BE2C (cell line): ENCODE data around the gene SFMBT2.

Source experiments
- DNase-seq: peaks from one replicate; pipeline ENCODE4 v3.0.0-alpha.2; 2020
- H3K27me3 ChIP-seq: fragments of 250-450 bp; sonication (Bioruptor Pico); 2 replicates; pipeline ENCODE4 v1.5.1; 2020; ENCODE audit warnings: mild to moderate bottlenecking
- H3K36me3 ChIP-seq: fragments of 250-450 bp; sonication (Bioruptor Pico); 2 replicates; pipeline ENCODE4 v1.5.1; 2020; ENCODE audit warnings: mild to moderate bottlenecking
- H3K4me1 ChIP-seq: fragments of 250-450 bp; sonication (Bioruptor Pico); 2 replicates; pipeline ENCODE4 v1.5.1; 2020
- H3K4me3 ChIP-seq: 2 replicates; pipeline ENCODE4 v1.5.1; 2011; ENCODE audit warnings: low read depth, low read length
- H3K9me3 ChIP-seq: fragments of 250-450 bp; sonication (Bioruptor Pico); 2 replicates; pipeline ENCODE4 v1.5.1; 2020
- TF ChIP-seq, protein P1 (sequence below): IDR thresholded peaks from 2 replicates; pipeline ENCODE4 v1.5.1; 2012; ENCODE audit warnings: mild to moderate bottlenecking, low read depth, low read length

The SFMBT2 gene

DNA sequence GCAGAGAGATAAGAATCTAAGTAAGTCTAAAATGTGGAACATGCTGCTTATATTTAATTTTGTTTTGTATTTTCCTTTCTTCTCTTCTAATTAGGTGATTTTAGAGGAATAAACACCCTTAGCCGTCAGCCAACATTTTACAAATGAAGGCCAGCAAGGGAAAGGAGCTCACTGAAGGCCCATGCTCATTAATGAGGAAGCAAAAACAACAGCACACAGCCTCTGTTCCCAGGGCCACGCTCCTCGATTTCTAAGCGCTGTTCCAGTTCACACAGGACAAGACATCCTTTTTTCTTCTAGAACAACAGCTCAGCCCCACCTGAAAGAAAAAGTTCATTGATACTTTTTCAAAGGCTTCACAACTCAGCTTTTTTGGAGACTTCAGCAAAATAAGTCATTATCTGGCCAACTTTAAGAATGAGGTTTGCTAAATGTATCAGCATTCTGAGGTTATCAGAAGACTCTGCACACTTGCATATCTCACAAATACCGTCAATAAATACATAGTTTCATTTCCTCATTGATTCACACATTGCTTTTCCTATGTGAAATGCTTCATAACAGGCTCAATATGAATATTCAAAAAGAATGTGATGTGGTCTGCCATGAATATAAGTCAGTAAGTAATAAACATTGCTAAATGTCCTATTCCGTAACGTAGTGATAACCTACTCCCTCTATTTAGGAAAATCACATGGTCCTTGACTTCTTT, 34.8 kb upstream of the SFMBT2 start:
- H3K4me3 ChIP-seq = no peak overlapping the region
- H3K4me1 ChIP-seq = no peaks in the 10 kb centered on the region
- no peaks in the 10 kb centered on the region for H3K9me3 ChIP-seq
- H3K36me3 ChIP-seq = no peaks in the 10 kb centered on the region
- TF ChIP-seq, protein P1, sequence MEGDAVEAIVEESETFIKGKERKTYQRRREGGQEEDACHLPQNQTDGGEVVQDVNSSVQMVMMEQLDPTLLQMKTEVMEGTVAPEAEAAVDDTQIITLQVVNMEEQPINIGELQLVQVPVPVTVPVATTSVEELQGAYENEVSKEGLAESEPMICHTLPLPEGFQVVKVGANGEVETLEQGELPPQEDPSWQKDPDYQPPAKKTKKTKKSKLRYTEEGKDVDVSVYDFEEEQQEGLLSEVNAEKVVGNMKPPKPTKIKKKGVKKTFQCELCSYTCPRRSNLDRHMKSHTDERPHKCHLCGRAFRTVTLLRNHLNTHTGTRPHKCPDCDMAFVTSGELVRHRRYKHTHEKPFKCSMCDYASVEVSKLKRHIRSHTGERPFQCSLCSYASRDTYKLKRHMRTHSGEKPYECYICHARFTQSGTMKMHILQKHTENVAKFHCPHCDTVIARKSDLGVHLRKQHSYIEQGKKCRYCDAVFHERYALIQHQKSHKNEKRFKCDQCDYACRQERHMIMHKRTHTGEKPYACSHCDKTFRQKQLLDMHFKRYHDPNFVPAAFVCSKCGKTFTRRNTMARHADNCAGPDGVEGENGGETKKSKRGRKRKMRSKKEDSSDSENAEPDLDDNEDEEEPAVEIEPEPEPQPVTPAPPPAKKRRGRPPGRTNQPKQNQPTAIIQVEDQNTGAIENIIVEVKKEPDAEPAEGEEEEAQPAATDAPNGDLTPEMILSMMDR = no peak
- no peak for DNase-seq
- H3K27me3 ChIP-seq = peaks cover 51% of the 10 kb centered on the region

- Histone ChIP-seq H3K4me3 (no peak overlapping the region), H3K4me1 (no peaks in the 10 kb centered on the region), H3K36me3 (no peaks in the 10 kb centered on the region), H3K9me3 (no peaks in the 10 kb centered on the region), H3K27me3 (peaks cover 51% of the 10 kb centered on the region)
- TF ChIP-seq, protein P1 = no peak
- DNase-seq = no peak
Measured at GRCh38 chr10:7444551-7445121, 33.8 kb upstream of the SFMBT2 start.

GRCh38 chr10:7443036-7443435, 32.2 kb upstream of the SFMBT2 start:
- H3K4me3 ChIP-seq = no peak overlapping the region
- TF ChIP-seq, protein P1 = no peak
- no peak for DNase-seq
- H3K9me3 ChIP-seq = no peaks in the 10 kb centered on the region
- no peaks in the 10 kb centered on the region for H3K4me1 ChIP-seq
- H3K36me3 ChIP-seq = no peaks in the 10 kb centered on the region
- H3K27me3 ChIP-seq = peaks cover 63% of the 10 kb centered on the region

DNA sequence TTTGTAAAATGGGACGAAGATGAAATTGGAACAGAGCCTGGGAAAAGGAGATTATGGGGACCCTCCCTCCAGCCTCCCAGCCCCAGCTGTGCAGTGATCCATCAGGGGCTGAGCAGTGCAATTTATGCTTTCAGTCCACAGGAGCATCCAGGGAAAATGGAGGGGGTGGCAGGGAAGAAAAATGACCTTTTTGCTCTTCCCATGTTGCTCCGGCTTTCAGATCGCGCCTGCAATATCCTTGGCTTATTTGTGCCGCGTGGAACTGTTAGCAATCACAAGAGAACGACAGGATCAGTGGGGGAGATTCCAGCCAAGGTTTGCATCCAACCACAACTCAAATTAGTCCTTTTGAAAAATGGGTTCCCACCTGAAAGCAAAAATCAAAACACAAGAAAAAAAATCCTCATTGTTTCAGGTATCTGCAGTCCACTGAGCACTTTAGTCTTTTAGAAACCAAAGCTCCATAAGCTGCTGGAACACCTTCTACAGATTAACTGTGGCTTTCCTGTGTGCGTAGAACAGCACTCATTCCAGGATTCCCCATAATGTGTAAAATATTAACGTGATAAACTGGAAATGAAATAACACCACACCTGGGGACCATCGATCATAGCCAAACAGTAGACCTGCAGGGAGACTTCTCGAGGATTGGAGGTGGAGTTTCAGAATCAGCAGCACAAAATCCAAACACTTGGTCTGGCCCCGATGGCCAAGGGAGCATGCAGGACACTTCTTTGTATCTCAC, 30.7 kb upstream of the SFMBT2 start:
- Histone ChIP-seq H3K36me3 (no peaks in the 10 kb centered on the region), H3K9me3 (no peaks in the 10 kb centered on the region), H3K4me1 (no peaks in the 10 kb centered on the region), H3K4me3 (no peak overlapping the region), H3K27me3 (peaks cover 62% of the 10 kb centered on the region)
- TF ChIP-seq, protein P1 = no peak
- DNase-seq = no peak

GRCh38 chr10:7439696-7440095, 28.9 kb upstream of the SFMBT2 start:
- no peaks in the 10 kb centered on the region for H3K9me3 ChIP-seq
- H3K4me1 ChIP-seq = no peaks in the 10 kb centered on the region
- TF ChIP-seq, protein P1 = no peak
- H3K4me3 ChIP-seq = no peak overlapping the region
- DNase-seq = no peak
- H3K36me3 ChIP-seq = no peaks in the 10 kb centered on the region
- peaks cover 43% of the 10 kb centered on the region for H3K27me3 ChIP-seq
